Mucosa of rectum (tissue), 2 donors: ENCODE data around the gene TAF8.

Source experiments
- H3K27ac ChIP-seq, 2 donors: one replicate each; pipeline ENCODE4 v1.7.0; 2013; ENCODE audit warnings: inconsistent platforms in 2 of 2, low read depth in 2 of 2, low read length in 2 of 2
- H3K27me3 ChIP-seq, 2 donors: one replicate each; pipeline ENCODE4 v1.7.0; 2013; ENCODE audit warnings: low read length in 2 of 2; ENCODE audit not compliant: control insufficient read depth in 2 of 2, insufficient read depth in 2 of 2
- H3K36me3 ChIP-seq, 2 donors: one replicate each; pipeline ENCODE4 v1.7.0; 2013; ENCODE audit warnings: low read length in 2 of 2; ENCODE audit not compliant: control insufficient read depth in 2 of 2, insufficient read depth in 2 of 2
- H3K4me1 ChIP-seq, 2 donors: one replicate each; pipeline ENCODE4 v1.7.0; 2013; ENCODE audit warnings: low read length in 2 of 2, mild to moderate bottlenecking in 1 of 2; ENCODE audit not compliant: control insufficient read depth in 2 of 2, insufficient read depth in 2 of 2
- H3K4me3 ChIP-seq, 2 donors: one replicate each; pipeline ENCODE4 v1.7.0; 2013; ENCODE audit warnings: low read length in 2 of 2
- H3K9ac ChIP-seq, 2 donors: one replicate each; pipeline ENCODE4 v1.7.0; 2013; ENCODE audit warnings: low read length in 2 of 2, low read depth in 1 of 2, mild to moderate bottlenecking in 1 of 2
- H3K9me3 ChIP-seq, 2 donors: one replicate each; pipeline ENCODE4 v1.7.0; 2013; ENCODE audit warnings: low read length in 2 of 2; ENCODE audit not compliant: control insufficient read depth in 2 of 2
- donor health status: healthy.
- donor health status: Normal muscosa, but diverticular disease.

Gene TAF8

GRCh38 chr6:42042108-42042507, 8.2 kb upstream of the TAF8 start:
- H3K9ac ChIP-seq = no peak overlapping the region
- peaks cover 25 to 29% of the 10 kb centered on the region in 2 donors for H3K4me1 ChIP-seq
- H3K9me3 ChIP-seq = no peaks in the 10 kb centered on the region
- no peaks in the 10 kb centered on the region for H3K27me3 ChIP-seq
- peak overlapping the region in 1 of 2 donors; percentile 48 for H3K27ac ChIP-seq
- peak overlapping the region in 1 of 2 donors; percentile 7 for H3K4me3 ChIP-seq
- no peaks in the 10 kb centered on the region for H3K36me3 ChIP-seq

DNA sequence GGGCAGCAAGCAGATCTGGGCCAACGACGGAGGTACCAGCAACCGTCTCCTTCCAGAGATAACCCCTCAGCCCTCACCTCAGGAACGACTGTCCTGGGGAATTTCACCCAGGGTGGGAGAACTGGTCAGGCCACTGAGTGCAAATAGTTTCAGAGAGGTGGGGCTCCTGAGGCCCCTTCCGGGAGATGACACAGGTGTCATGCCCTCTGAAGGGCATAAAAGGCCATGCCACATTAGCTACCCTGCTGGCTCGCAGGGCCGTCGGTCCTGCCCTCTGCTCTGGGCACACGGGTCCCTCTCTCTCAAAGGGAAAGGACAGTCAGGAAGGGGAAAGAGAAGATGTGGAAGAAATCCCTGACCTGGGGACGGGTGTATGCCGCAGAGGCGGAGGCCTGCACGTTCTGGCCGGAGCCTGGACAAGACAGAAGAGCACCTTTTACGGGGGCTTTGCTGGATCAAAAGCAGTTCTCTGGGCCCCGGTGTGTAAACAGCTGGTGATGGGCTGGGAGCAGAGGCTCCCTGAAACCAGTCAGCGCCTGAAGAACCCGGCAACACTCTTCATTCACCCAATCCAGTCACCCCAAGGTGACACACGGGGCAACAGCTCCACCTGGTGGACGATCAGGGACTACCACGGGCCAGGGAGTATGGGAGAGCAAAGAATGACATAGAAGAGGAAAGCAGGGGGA, 6.4 kb upstream of the TAF8 start:
- H3K9me3 ChIP-seq = no peaks in the 10 kb centered on the region
- H3K4me1 ChIP-seq = peaks cover 28 to 40% of the 10 kb centered on the region in 2 donors
- no peak overlapping the region for H3K9ac ChIP-seq
- peak overlapping the region; percentile 6 to 31 for H3K4me3 ChIP-seq
- H3K36me3 ChIP-seq = no peaks in the 10 kb centered on the region
- no peak overlapping the region for H3K27ac ChIP-seq
- no peaks in the 10 kb centered on the region for H3K27me3 ChIP-seq

GRCh38 chr6:42045538-42046460, 4.5 kb upstream of the TAF8 start:
- H3K4me3 ChIP-seq = peak overlapping the region; percentile 60 to 87
- no peaks in the 10 kb centered on the region for H3K36me3 ChIP-seq
- H3K4me1 ChIP-seq = peaks cover 35 to 43% of the 10 kb centered on the region in 2 donors
- H3K9me3 ChIP-seq = no peaks in the 10 kb centered on the region
- H3K27ac ChIP-seq = peak overlapping the region; percentile 85 to 86
- no peaks in the 10 kb centered on the region for H3K27me3 ChIP-seq
- H3K9ac ChIP-seq = peak overlapping the region; percentile 56

GRCh38 chr6:42046464-42047212, 3.7 kb upstream of the TAF8 start:
- peak overlapping the region; percentile 85 to 86 for H3K27ac ChIP-seq
- peaks cover 40 to 49% of the 10 kb centered on the region in 2 donors for H3K4me1 ChIP-seq
- H3K27me3 ChIP-seq = no peaks in the 10 kb centered on the region
- H3K36me3 ChIP-seq = no peaks in the 10 kb centered on the region
- peak overlapping the region; percentile 55 to 56 for H3K9ac ChIP-seq
- no peaks in the 10 kb centered on the region for H3K9me3 ChIP-seq
- H3K4me3 ChIP-seq = peak overlapping the region; percentile 87 to 88

DNA sequence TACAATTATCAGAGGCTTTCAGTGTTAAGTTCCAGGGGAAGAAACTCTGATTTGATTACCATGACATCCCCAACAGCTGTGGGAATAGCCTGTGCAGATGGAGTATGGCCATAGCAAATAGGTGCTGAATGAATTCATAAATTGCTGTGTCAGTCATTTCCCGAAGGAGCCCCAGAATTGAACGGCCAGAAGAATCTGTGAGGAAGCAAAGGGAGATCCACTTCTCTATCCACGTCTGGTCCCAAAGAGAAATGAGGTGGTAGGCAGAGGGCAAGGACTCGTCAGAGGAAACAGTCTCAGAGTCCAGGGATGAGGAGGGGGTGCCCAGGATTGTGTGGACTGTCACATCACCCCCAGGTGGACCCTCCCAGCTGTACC, 3.1 kb upstream of the TAF8 start:
- Histone ChIP-seq H3K36me3 (no peaks in the 10 kb centered on the region), H3K9me3 (no peaks in the 10 kb centered on the region), H3K4me3 (peak overlapping the region; percentile 87 to 88), H3K27ac (peak overlapping the region; percentile 85 to 86), H3K27me3 (no peaks in the 10 kb centered on the region), H3K4me1 (peaks cover 40 to 49% of the 10 kb centered on the region in 2 donors), H3K9ac (peak overlapping the region in 1 of 2 donors; percentile 55)

DNA sequence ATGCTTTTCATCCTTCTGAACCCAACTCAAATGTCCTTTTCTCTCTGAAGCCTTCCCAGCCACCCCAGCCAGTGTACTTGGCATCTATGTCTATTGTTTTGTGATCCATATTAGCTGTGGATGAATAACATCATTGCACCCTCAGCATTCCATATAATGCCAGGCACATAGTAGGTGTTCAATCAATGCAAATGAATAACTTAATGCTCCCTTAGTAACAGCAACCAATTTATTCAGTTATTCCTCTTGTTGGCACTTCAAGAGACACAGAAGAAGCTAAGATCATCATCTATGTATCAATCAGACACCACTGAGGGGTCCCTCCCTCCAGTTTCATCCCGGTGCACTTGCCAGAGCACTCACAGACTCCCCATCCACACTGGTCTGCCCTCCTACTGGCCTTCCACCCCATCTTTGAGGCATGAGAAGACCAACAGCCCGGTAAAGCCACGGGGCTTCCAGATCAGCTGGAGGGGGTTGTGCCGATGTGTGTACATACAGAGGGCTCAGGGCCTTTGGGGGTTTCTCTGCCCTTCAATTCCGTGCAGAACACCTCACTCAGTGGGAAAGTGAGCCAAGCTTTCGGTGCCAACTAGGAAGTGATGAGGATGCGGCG, 2.4 kb upstream of the TAF8 start:
- H3K36me3 ChIP-seq = peaks cover 0 to 2% of the 10 kb centered on the region in 2 donors
- H3K9ac ChIP-seq = peak overlapping the region; percentile 80 to 85
- peak overlapping the region; percentile 85 to 86 for H3K27ac ChIP-seq
- no peaks in the 10 kb centered on the region for H3K27me3 ChIP-seq
- peaks cover 40 to 49% of the 10 kb centered on the region in 2 donors for H3K4me1 ChIP-seq
- H3K9me3 ChIP-seq = no peaks in the 10 kb centered on the region
- H3K4me3 ChIP-seq = peak overlapping the region; percentile 87 to 88

DNA sequence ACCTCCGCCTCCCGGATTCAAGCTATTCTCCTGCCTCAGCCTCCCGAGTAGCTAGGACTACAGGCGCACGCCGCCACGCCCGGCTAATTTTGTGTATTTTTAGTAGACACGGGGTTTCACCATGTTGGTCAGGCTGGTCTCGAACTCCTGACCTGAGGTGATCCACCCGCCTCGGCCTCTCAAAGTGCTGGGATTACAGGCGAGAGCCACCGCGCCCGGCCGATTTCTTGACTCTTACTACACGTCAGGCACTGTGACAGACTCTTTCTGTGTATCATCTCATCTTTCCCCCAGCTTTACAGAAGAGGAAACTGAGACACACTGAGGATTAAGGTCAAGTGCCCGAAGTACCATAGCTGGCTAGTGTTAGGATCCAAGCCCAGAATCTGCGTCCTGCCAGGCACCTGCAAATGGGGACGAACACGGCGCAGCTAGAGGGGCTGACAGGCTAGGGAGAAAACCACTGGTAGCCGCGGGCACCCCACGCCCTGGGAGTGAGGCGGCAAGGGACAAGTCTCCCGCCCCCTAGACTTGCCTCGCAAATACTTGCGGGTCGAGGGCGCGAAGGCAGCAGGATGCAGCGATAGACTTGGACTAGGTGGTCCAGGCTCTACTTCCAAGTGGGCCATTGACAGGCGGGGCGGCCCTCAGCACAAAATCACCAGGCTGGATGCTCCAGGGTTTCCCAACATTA, 1.1 kb upstream of the TAF8 start:
- H3K9ac ChIP-seq = peak overlapping the region; percentile 80 to 85
- H3K27ac ChIP-seq = peak overlapping the region in 1 of 2 donors; percentile 85
- peaks cover 37 to 45% of the 10 kb centered on the region in 2 donors for H3K4me1 ChIP-seq
- no peaks in the 10 kb centered on the region for H3K9me3 ChIP-seq
- H3K36me3 ChIP-seq = peaks cover 0 to 7% of the 10 kb centered on the region in 2 donors
- H3K27me3 ChIP-seq = no peaks in the 10 kb centered on the region
- peak overlapping the region; percentile 87 to 93 for H3K4me3 ChIP-seq

- no peaks in the 10 kb centered on the region for H3K27me3 ChIP-seq
- no peaks in the 10 kb centered on the region for H3K9me3 ChIP-seq
- peak overlapping the region; percentile 93 to 97 for H3K4me3 ChIP-seq
- peak overlapping the region; percentile 38 to 91 for H3K27ac ChIP-seq
- peak overlapping the region in 1 of 2 donors; percentile 85 for H3K9ac ChIP-seq
- H3K36me3 ChIP-seq = peaks cover under 1 to 10% of the 10 kb centered on the region in 2 donors
- peaks cover 34 to 41% of the 10 kb centered on the region in 2 donors for H3K4me1 ChIP-seq
Measured at GRCh38 chr6:42049948-42050296, 402 bp upstream of the TAF8 start.

DNA sequence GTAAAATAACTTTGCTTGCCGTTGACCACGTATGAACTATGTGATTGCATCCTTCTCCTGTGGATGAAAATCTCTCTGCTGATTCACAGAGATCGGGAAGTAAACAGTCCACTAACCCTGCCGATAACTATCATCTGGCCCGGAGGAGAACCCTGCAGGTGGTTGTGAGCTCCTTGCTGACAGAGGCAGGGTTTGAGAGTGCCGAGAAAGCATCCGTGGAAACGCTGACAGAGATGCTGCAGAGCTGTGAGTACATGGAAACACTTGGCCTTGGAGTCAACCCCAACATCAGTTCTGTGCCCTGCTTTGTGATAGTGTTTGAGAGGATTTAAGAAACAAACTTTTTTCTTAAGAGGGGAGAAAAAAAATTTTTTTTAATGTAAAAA, 937 bp downstream of the TAF8 start:
- H3K4me3 ChIP-seq = peak overlapping the region; percentile 93 to 97
- no peaks in the 10 kb centered on the region for H3K27me3 ChIP-seq
- peak overlapping the region; percentile 85 to 93 for H3K9ac ChIP-seq
- H3K4me1 ChIP-seq = peaks cover 23 to 28% of the 10 kb centered on the region in 2 donors
- no peak overlapping the region for H3K27ac ChIP-seq
- H3K9me3 ChIP-seq = no peaks in the 10 kb centered on the region
- H3K36me3 ChIP-seq = peaks cover 14 to 21% of the 10 kb centered on the region in 2 donors
